Fibroblast of lung (primary cell): ENCODE results near the gene KCTD11. TPM values are rescaled to one million over a fixed set of nuclear protein-coding genes. Genes with fewer than 3 reads are reported as not detected.

ENCODE experiments used
- DNase-seq, 2 donors: peaks; one replicate each; pipeline versions ENCODE4 v3.0.0 to v3.0.0-alpha.2; 2010; ENCODE audit warnings: low read depth in 2 of 2
- H2AFZ ChIP-seq: 2 replicates; pipeline ENCODE4 v1.5.1; 2012; ENCODE audit warnings: low read length, control low read depth, inconsistent platforms
- H3K27ac ChIP-seq: 2 replicates; pipeline ENCODE4 v1.5.1; 2011; ENCODE audit warnings: low read length, control low read depth; ENCODE audit not compliant: insufficient read depth
- H3K27me3 ChIP-seq: 2 replicates; pipeline ENCODE4 v1.5.1; 2011; ENCODE audit warnings: mild to moderate bottlenecking, low read length; ENCODE audit not compliant: control insufficient read depth, insufficient read depth
- H3K36me3 ChIP-seq: 2 replicates; pipeline ENCODE4 v1.5.1; 2011; ENCODE audit warnings: low read length; ENCODE audit not compliant: control insufficient read depth, insufficient read depth
- H3K4me1 ChIP-seq: 2 replicates; pipeline ENCODE4 v1.5.1; 2011; ENCODE audit warnings: low read length; ENCODE audit not compliant: control insufficient read depth, insufficient read depth; ENCODE audit errors: extremely low read depth
- H3K4me2 ChIP-seq: 2 replicates; pipeline ENCODE4 v1.5.1; 2011; ENCODE audit warnings: low read length, control low read depth; ENCODE audit not compliant: insufficient read depth; ENCODE audit errors: extremely low read depth
- H3K4me3 ChIP-seq, 4 experiments: fragments of 200-600 bp in 1 of 4; sonication (generic) in 1 of 4; replicated peaks in 1 of 4; 2 replicates each; pipeline ENCODE4 v1.5.1; 2011 to 2016; ENCODE audit warnings: low read length in 4 of 4, low read depth in 3 of 4, mild to moderate bottlenecking in 3 of 4, control low read depth in 2 of 4, inconsistent platforms in 1 of 4, mixed read lengths in 1 of 4; ENCODE audit not compliant: insufficient read depth in 1 of 4; ENCODE audit errors: control extremely low read depth in 1 of 4
- H3K79me2 ChIP-seq: 2 replicates; pipeline ENCODE4 v1.5.1; 2012; ENCODE audit warnings: mild to moderate bottlenecking, low read length, inconsistent platforms; ENCODE audit not compliant: control insufficient read depth, insufficient read depth
- H3K9ac ChIP-seq: 2 replicates; pipeline ENCODE4 v1.5.1; 2011; ENCODE audit warnings: mild to moderate bottlenecking, low read length, control low read depth; ENCODE audit not compliant: insufficient read depth
- H3K9me3 ChIP-seq: 2 replicates; pipeline ENCODE4 v1.5.1; 2012; ENCODE audit warnings: low read depth, low read length; ENCODE audit not compliant: control insufficient read depth, insufficient read depth
- H4K20me1 ChIP-seq: 2 replicates; pipeline ENCODE4 v1.5.1; 2011; ENCODE audit warnings: low read length; ENCODE audit not compliant: control insufficient read depth, insufficient read depth; ENCODE audit errors: extremely low read depth
- EZH2 ChIP-seq: IDR thresholded peaks from 2 replicates; pipeline ENCODE4 v1.5.1; 2012; ENCODE audit warnings: low read length, control low read depth, mild to moderate bottlenecking; ENCODE audit errors: missing control alignments
- polyA plus RNA-seq, 2 donors: library from polyadenylated mRNA; depleted of rRNA in 1 of 2; stranded (reverse) in 1 of 2; unstranded in 1 of 2; fragments of >200 nt; gene quantifications; 2 replicates each; pipeline ENCODE4 v1.2.1, GENCODE V29; 2011 to 2012; ENCODE audit warnings: missing spikeins in 1 of 2
- total RNA-seq: library from RNA; depleted of rRNA; stranded (reverse); fragments of >200 nt; gene quantifications from 2 replicates; pipeline ENCODE4 v1.2.1, GENCODE V29; 2014
- TF ChIP-seq, protein P1 (sequence below), 2 donors: IDR thresholded peaks in 1 of 2; conservative IDR thresholded peaks in 1 of 2; 1 replicate in 1 of 2; 2 replicates in 1 of 2; pipeline ENCODE4 v1.5.1; 2011 to 2012; ENCODE audit warnings: low read length in 2 of 2, control low read depth in 1 of 2, inconsistent platforms in 1 of 2, low read depth in 1 of 2, mild to moderate bottlenecking in 1 of 2

The KCTD11 gene
- total and polyA plus RNA-seq, 2 donors (not counting 1 experiment from before 2014, with no cell fraction given): 8.8 to 11.9 TPM

DNA sequence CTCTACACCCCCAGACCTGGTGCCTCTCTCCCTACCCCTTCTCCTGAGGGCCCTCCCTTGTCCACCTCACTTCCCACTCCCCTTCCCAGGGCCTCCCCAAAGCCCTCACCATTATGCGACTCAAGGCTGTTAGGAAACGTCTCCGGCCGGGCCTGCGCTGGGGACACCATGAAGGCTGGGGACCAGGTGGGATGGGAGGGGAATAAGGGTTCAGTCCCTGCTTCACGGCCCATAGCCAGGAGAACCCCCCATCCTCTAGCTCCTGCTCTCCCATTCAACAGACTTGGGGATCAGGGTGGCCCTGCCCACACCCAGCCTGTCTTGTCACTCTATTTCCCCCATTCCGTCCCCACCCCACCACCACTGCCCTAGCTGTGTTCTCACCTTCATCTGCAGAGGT is 24.9 kb upstream of the KCTD11 start:
- Histone ChIP-seq H3K36me3 (peaks cover 18% of the 10 kb centered on the region), H2AFZ (no peak overlapping the region), H3K9ac (no peak overlapping the region), H3K9me3 (no peaks in the 10 kb centered on the region), H3K4me3 (no peak overlapping the region), H3K4me2 (no peak overlapping the region), H3K27me3 (peaks cover 3% of the 10 kb centered on the region), H4K20me1 (no peaks in the 10 kb centered on the region), H3K27ac (no peak overlapping the region), H3K4me1 (no peaks in the 10 kb centered on the region), H3K79me2 (peaks cover 6% of the 10 kb centered on the region)
- no peak for DNase-seq
- TF ChIP-seq, protein P1, sequence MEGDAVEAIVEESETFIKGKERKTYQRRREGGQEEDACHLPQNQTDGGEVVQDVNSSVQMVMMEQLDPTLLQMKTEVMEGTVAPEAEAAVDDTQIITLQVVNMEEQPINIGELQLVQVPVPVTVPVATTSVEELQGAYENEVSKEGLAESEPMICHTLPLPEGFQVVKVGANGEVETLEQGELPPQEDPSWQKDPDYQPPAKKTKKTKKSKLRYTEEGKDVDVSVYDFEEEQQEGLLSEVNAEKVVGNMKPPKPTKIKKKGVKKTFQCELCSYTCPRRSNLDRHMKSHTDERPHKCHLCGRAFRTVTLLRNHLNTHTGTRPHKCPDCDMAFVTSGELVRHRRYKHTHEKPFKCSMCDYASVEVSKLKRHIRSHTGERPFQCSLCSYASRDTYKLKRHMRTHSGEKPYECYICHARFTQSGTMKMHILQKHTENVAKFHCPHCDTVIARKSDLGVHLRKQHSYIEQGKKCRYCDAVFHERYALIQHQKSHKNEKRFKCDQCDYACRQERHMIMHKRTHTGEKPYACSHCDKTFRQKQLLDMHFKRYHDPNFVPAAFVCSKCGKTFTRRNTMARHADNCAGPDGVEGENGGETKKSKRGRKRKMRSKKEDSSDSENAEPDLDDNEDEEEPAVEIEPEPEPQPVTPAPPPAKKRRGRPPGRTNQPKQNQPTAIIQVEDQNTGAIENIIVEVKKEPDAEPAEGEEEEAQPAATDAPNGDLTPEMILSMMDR (conservative IDR thresholded peaks at IDR 0.05 in 1 of 2, IDR thresholded peaks at IDR 0.05 in 1 of 2; ENCODE audit: low read depth in 1 of 2, low read length in 2 of 2): no peak
- no peak for TF ChIP-seq EZH2

DNA sequence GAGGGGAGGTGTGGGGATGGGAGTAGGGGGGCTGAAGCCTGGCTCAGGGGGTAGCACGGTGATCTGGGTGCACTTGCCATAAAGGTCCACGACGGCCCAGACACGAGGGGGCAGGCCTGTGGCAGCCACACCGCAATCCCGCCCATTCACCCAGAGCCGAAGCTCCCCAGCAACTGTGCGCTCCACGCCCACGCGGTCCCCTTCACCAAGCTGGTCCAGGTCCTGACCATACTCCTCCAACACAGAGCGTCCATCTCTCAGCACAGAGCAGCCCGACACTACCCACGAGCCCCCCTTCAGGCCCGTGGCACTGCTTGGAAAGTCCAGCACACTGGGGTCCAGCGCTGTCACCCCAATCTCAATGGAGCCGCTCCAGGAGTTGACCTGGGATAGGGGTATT is 24.5 kb upstream of the KCTD11 start:
- Histone ChIP-seq H3K36me3 (peaks cover 16% of the 10 kb centered on the region), H3K27me3 (peaks cover 7% of the 10 kb centered on the region), H3K9me3 (no peaks in the 10 kb centered on the region), H3K4me1 (no peaks in the 10 kb centered on the region), H3K4me3 (no peak overlapping the region), H3K27ac (no peak overlapping the region), H3K9ac (no peak overlapping the region), H4K20me1 (no peaks in the 10 kb centered on the region), H3K79me2 (peaks cover 6% of the 10 kb centered on the region), H3K4me2 (no peak overlapping the region), H2AFZ (no peak overlapping the region)
- no peak for TF ChIP-seq EZH2
- TF ChIP-seq, protein P1 (conservative IDR thresholded peaks at IDR 0.05 in 1 of 2, IDR thresholded peaks at IDR 0.05 in 1 of 2; ENCODE audit: low read depth in 1 of 2, low read length in 2 of 2): no peak
- no peak for DNase-seq

DNA sequence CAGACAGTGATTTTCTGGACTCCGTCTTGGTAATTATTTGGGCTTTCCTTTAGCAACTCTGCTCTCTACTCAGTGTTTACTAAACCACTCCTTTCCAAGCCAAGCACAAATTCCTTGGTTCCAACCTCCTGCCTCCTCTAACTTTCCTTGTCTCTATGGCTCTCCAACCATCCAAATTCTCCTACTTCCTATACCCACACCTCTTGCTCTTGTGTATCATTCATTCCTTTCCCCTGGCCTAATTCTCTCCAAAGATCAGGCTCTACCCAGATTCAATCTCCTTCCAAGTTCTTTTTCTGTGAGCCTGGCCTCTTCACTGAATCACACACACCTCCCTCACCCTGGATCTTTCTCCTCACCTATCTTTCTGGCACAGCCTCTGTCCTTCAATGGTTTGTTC is 24.0 kb upstream of the KCTD11 start:
- Histone ChIP-seq H2AFZ (no peak overlapping the region), H4K20me1 (no peaks in the 10 kb centered on the region), H3K4me1 (no peaks in the 10 kb centered on the region), H3K79me2 (peaks cover 6% of the 10 kb centered on the region), H3K27ac (no peak overlapping the region), H3K27me3 (peaks cover 7% of the 10 kb centered on the region), H3K9ac (no peak overlapping the region), H3K36me3 (peaks cover 14% of the 10 kb centered on the region), H3K9me3 (no peaks in the 10 kb centered on the region), H3K4me2 (peak overlapping the region; percentile 66), H3K4me3 (peak overlapping the region in 3 of 4 experiments; percentile 54 to 88 (median 86))
- DNase-seq: no peak
- TF ChIP-seq, protein P1 (conservative IDR thresholded peaks at IDR 0.05 in 1 of 2, IDR thresholded peaks at IDR 0.05 in 1 of 2; ENCODE audit: low read depth in 1 of 2, low read length in 2 of 2): no peak
- no peak for TF ChIP-seq EZH2
